OCI-LY1 (cell line): ENCODE measurements around the gene CDH4.

Experiments used
- H2AFZ ChIP-seq: fragments of 200-600 bp; sonication (generic), shearing (Covaris generic); 2 replicates; pipeline ENCODE4 v1.6.0; 2014; ENCODE audit warnings: antibody characterized with exemption, mild to moderate bottlenecking, low read length
- H3F3A ChIP-seq: fragments of 200-600 bp; sonication (generic), shearing (Covaris generic); 2 replicates; pipeline ENCODE4 v1.6.0; 2014; ENCODE audit warnings: mild to moderate bottlenecking, antibody characterized with exemption, low read length, moderate library complexity; ENCODE audit not compliant: insufficient read depth
- H3K27ac ChIP-seq: fragments of 200-600 bp; sonication (generic); 2 replicates; pipeline ENCODE4 v1.5.1; 2014; ENCODE audit warnings: low read length, mixed run types, mild to moderate bottlenecking, low read depth; ENCODE audit not compliant: poor library complexity, severe bottlenecking
- H3K27me3 ChIP-seq: fragments of 200-600 bp; sonication (generic); 2 replicates; pipeline ENCODE4 v1.6.0; 2014; ENCODE audit warnings: antibody characterized with exemption, mild to moderate bottlenecking, low read length, moderate library complexity; ENCODE audit not compliant: insufficient read depth
- H3K36me3 ChIP-seq: fragments of 200-600 bp; sonication (generic); 2 replicates; pipeline ENCODE4 v1.6.1; 2014; ENCODE audit warnings: mild to moderate bottlenecking, antibody characterized with exemption, low read length, moderate library complexity, mixed read lengths; ENCODE audit not compliant: insufficient read depth
- H3K4me1 ChIP-seq: fragments of 200-600 bp; sonication (generic); 2 replicates; pipeline ENCODE4 v1.5.1; 2014; ENCODE audit warnings: mild to moderate bottlenecking, low read length, moderate library complexity; ENCODE audit not compliant: insufficient read depth, severe bottlenecking
- H3K4me2 ChIP-seq: fragments of 200-600 bp; sonication (generic), shearing (Covaris generic); 2 replicates; pipeline ENCODE4 v1.6.1; 2014; ENCODE audit warnings: low read length
- H3K4me3 ChIP-seq: fragments of 200-600 bp; sonication (generic); 2 replicates; pipeline ENCODE4 v1.5.1; 2014; ENCODE audit warnings: low read length, low read depth, mild to moderate bottlenecking, mixed read lengths; ENCODE audit not compliant: poor library complexity, severe bottlenecking
- H3K79me2 ChIP-seq: fragments of 200-600 bp; shearing (Covaris generic); 2 replicates; pipeline ENCODE4 v1.6.1; 2016; ENCODE audit warnings: mixed run types, low read length, mixed read lengths; ENCODE audit not compliant: insufficient read depth
- H3K9ac ChIP-seq: fragments of 200-600 bp; sonication (generic), shearing (Covaris generic); 2 replicates; pipeline ENCODE4 v1.6.1; 2014; ENCODE audit warnings: mild to moderate bottlenecking, low read length, mixed read lengths
- H3K9me2 ChIP-seq: fragments of 200-600 bp; sonication (generic), shearing (Covaris generic); 2 replicates; pipeline ENCODE4 v1.6.1; 2014; ENCODE audit warnings: low read depth, mild to moderate bottlenecking, low read length, mixed read lengths
- H3K9me3 ChIP-seq: fragments of 200-600 bp; shearing (Covaris generic); 2 replicates; pipeline ENCODE4 v1.6.1; 2014; ENCODE audit warnings: low read length, mixed read lengths
- H4K20me1 ChIP-seq: fragments of 200-600 bp; sonication (generic), shearing (Covaris generic); 2 replicates; pipeline ENCODE4 v1.6.0; 2016; ENCODE audit warnings: mild to moderate bottlenecking, low read length; ENCODE audit not compliant: insufficient read depth
- EZH2 ChIP-seq: fragments of 200-600 bp; sonication (generic), shearing (Covaris generic); IDR thresholded peaks from 2 replicates; pipeline ENCODE4 v1.8.0; 2017; ENCODE audit warnings: borderline replicate concordance, mixed run types, mild to moderate bottlenecking, antibody characterized with exemption, low read length, moderate library complexity, mixed read lengths
- TF ChIP-seq, protein P1 (sequence below): fragments of 200-600 bp; sonication (generic), shearing (Covaris generic); IDR thresholded peaks from 2 replicates; pipeline ENCODE4 v1.5.1; 2017; ENCODE audit warnings: mild to moderate bottlenecking, antibody characterized with exemption, low read length, moderate library complexity, mixed read lengths

Gene CDH4

GRCh38 chr20:61954276-61955021, 702.4 kb downstream of the CDH4 start:
- Histone ChIP-seq H3K4me3 (no peak overlapping the region), H3K9me2 (no peaks in the 10 kb centered on the region), H3K4me1 (no peaks in the 10 kb centered on the region), H4K20me1 (no peaks in the 10 kb centered on the region), H3K9me3 (no peaks in the 10 kb centered on the region), H3K79me2 (no peaks in the 10 kb centered on the region), H3K27ac (no peak overlapping the region), H3K4me2 (no peak overlapping the region), H3F3A (no peaks in the 10 kb centered on the region), H3K36me3 (no peaks in the 10 kb centered on the region), H2AFZ (no peak overlapping the region), H3K9ac (no peak overlapping the region), H3K27me3 (no peaks in the 10 kb centered on the region; the same call in 1 of the 2 replicates)
- no peak for TF ChIP-seq EZH2
- TF ChIP-seq, protein P1, sequence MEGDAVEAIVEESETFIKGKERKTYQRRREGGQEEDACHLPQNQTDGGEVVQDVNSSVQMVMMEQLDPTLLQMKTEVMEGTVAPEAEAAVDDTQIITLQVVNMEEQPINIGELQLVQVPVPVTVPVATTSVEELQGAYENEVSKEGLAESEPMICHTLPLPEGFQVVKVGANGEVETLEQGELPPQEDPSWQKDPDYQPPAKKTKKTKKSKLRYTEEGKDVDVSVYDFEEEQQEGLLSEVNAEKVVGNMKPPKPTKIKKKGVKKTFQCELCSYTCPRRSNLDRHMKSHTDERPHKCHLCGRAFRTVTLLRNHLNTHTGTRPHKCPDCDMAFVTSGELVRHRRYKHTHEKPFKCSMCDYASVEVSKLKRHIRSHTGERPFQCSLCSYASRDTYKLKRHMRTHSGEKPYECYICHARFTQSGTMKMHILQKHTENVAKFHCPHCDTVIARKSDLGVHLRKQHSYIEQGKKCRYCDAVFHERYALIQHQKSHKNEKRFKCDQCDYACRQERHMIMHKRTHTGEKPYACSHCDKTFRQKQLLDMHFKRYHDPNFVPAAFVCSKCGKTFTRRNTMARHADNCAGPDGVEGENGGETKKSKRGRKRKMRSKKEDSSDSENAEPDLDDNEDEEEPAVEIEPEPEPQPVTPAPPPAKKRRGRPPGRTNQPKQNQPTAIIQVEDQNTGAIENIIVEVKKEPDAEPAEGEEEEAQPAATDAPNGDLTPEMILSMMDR = no peak

DNA sequence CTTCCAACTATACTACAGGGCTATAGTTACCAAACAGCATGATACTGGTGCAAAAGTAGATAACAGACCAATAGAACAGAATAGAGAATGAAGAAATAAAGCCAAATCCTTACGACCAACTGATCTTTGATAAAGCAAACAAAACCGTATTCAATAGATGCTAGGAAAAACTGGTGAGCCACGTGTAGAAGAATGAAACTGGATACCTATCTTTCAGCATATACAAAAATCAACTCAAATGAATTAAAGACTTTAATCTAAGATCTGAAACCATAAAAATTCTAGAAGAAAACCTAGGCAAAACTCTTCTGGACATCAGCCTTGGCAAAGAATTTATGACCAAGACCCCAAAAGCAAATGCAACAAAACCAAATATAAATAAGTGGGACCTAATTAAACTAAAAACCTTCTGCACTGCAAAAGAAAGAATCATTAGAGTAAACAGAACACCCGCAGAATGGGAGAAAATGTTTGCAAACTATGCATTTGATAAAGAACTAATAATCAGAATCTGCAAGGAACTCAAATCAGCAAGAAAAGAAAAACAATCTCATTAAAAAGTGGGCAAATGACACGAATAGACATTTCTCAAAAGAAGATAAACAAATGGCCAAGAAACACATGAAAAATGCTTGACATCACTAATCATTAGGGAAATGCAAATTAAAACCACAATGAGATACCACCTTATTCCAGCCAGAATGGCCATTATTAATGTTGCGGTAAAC, 703.8 kb downstream of the CDH4 start:
- no peaks in the 10 kb centered on the region for H3F3A ChIP-seq
- H3K9ac ChIP-seq = no peak overlapping the region
- no peaks in the 10 kb centered on the region; the same call in 1 of the 2 replicates for H3K27me3 ChIP-seq
- no peaks in the 10 kb centered on the region for H4K20me1 ChIP-seq
- no peaks in the 10 kb centered on the region for H3K79me2 ChIP-seq
- no peaks in the 10 kb centered on the region for H3K36me3 ChIP-seq
- no peaks in the 10 kb centered on the region for H3K9me2 ChIP-seq
- H2AFZ ChIP-seq = no peak overlapping the region
- H3K27ac ChIP-seq = no peak overlapping the region
- H3K4me1 ChIP-seq = no peaks in the 10 kb centered on the region
- no peak overlapping the region for H3K4me3 ChIP-seq
- no peak overlapping the region for H3K4me2 ChIP-seq
- TF ChIP-seq, protein P1 = no peak
- TF ChIP-seq EZH2 = no peak
- no peaks in the 10 kb centered on the region for H3K9me3 ChIP-seq

GRCh38 chr20:61956396-61957342, 704.6 kb downstream of the CDH4 start:
- Histone ChIP-seq H4K20me1 (no peaks in the 10 kb centered on the region), H3K9me2 (no peaks in the 10 kb centered on the region), H3K27ac (no peak overlapping the region), H3K27me3 (peaks cover 3% of the 10 kb centered on the region; the same call in 1 of the 2 replicates), H3K9me3 (no peaks in the 10 kb centered on the region), H3K79me2 (no peaks in the 10 kb centered on the region), H3K9ac (no peak overlapping the region), H3K36me3 (no peaks in the 10 kb centered on the region), H3K4me2 (no peak overlapping the region), H3K4me1 (no peaks in the 10 kb centered on the region), H2AFZ (no peak overlapping the region), H3F3A (no peaks in the 10 kb centered on the region), H3K4me3 (no peak overlapping the region)
- no peak for TF ChIP-seq EZH2
- TF ChIP-seq, protein P1 = no peak
